K562 (cell line): ENCODE results near the gene SNRPB. TPM values are rescaled to one million over a fixed set of nuclear protein-coding genes. Genes with fewer than 3 reads are reported as not detected.

ENCODE experiments used
- ATAC-seq: fragments of 200-7000 bp; cut with Tn5 transposase; 3 replicates; pipeline ENCODE4 v1.9.1; 2020; ENCODE audit warnings: moderate library complexity
- BruUV-seq: library from RNA; stranded (reverse); fragments of 400-500 nt; replicated peaks from 2 replicates; lab custom pipeline; 2021; lab: Mats Ljungman, UMichigan
- CTCF ChIA-PET: fragments of 300-600 bp; formaldehyde crosslinking; extraction: SDS; loops from one replicate; lab custom pipeline; 2021; ENCODE audit warnings: low intra/inter-chr PET ratio; lab: Yijun Ruan, JAX
- POLR2A ChIA-PET: fragments of 300-600, 350-650 bp; sonication (Branson Sonifier 250); formaldehyde crosslinking; extraction: SDS; loops from one replicate; lab custom pipeline; 2021; ENCODE audit warnings: antibody characterized with exemption, inconsistent platforms; lab: Yijun Ruan, JAX
- DNase-seq, 4 experiments: peaks; one replicate each; pipeline versions ENCODE4 v3.0.0 to v3.0.0-alpha.2; 2011 to 2018; ENCODE audit warnings: low spot score in 3 of 4, mixed read lengths in 3 of 4; ENCODE audit errors: extremely low read depth in 1 of 4
- FAIRE-seq: peaks from 2 replicates; lab custom pipeline; 2011; peaks lifted over from hg19 to GRCh38; lab: Jason Lieb, UNC
- H2AFZ ChIP-seq: 2 replicates; pipeline ENCODE4 v1.6.0; 2011; ENCODE audit warnings: low read depth, low read length, control low read depth, inconsistent platforms
- H3K27ac ChIP-seq: fragments of 200-600 bp; 3 replicates; pipeline ENCODE4 v1.8.0; 2011; ENCODE audit warnings: low read depth, mild to moderate bottlenecking, control low read depth, inconsistent platforms, low read length, moderate library complexity, mixed read lengths; ENCODE audit errors: extremely low read depth
- H3K27me3 ChIP-seq, 2 experiments: fragments of 300-600 bp in 1 of 2; 2 replicates in 1 of 2; 3 replicates in 1 of 2; pipeline versions ENCODE4 v1.6.0 to v1.8.0; 2011; ENCODE audit warnings: inconsistent platforms in 2 of 2, low read length in 2 of 2, mild to moderate bottlenecking in 1 of 2, mixed read lengths in 1 of 2, moderate library complexity in 1 of 2; ENCODE audit not compliant: control insufficient read depth in 2 of 2, insufficient read depth in 2 of 2
- H3K36me3 ChIP-seq: fragments of 300-600 bp; 3 replicates; pipeline ENCODE4 v1.8.0; 2011; ENCODE audit warnings: mild to moderate bottlenecking, low read length, inconsistent platforms; ENCODE audit not compliant: control insufficient read depth, insufficient read depth
- H3K4me1 ChIP-seq, 2 experiments: fragments of 200-600 bp in 1 of 2; replicated peaks in 1 of 2; 2 replicates in 1 of 2; 3 replicates in 1 of 2; pipeline versions ENCODE4 v1.5.1 to v1.8.0; 2011; ENCODE audit warnings: inconsistent platforms in 2 of 2, low read length in 2 of 2, mild to moderate bottlenecking in 1 of 2, mixed read lengths in 1 of 2, moderate library complexity in 1 of 2; ENCODE audit not compliant: control insufficient read depth in 2 of 2, insufficient read depth in 2 of 2
- H3K4me2 ChIP-seq: 2 replicates; pipeline ENCODE4 v1.6.1; 2011; ENCODE audit warnings: low read length, control low read depth, inconsistent platforms, mixed read lengths; ENCODE audit not compliant: insufficient read depth
- H3K4me3 ChIP-seq: fragments of 200-600 bp; sonication (generic), shearing (Covaris generic); 2 replicates; pipeline ENCODE4 v1.5.1; 2016; ENCODE audit warnings: control low read depth, inconsistent platforms
- H3K79me2 ChIP-seq: fragments of 200-600 bp; 3 replicates; pipeline ENCODE4 v1.8.0; 2011; ENCODE audit warnings: low read length, inconsistent platforms; ENCODE audit not compliant: control insufficient read depth, insufficient read depth
- H3K9ac ChIP-seq, 2 experiments: 2 replicates each; pipeline versions ENCODE4 v1.6.0 to v1.6.1; 2011; ENCODE audit warnings: low read depth in 2 of 2, low read length in 2 of 2, control low read depth in 1 of 2, inconsistent platforms in 1 of 2, mild to moderate bottlenecking in 1 of 2, mixed read lengths in 1 of 2; ENCODE audit not compliant: insufficient read depth in 1 of 2
- H3K9me1 ChIP-seq: one replicate; pipeline ENCODE4 v1.6.0; 2011; ENCODE audit warnings: inconsistent platforms, mild to moderate bottlenecking, low read length, moderate library complexity; ENCODE audit not compliant: control insufficient read depth, insufficient read depth
- H3K9me3 ChIP-seq: replicated peaks from 2 replicates; pipeline ENCODE4 v1.5.1; 2011; ENCODE audit warnings: low read depth, low read length, inconsistent platforms; ENCODE audit not compliant: control insufficient read depth, insufficient read depth
- H4K20me1 ChIP-seq: replicated peaks from 2 replicates; pipeline ENCODE4 v1.6.1; 2011; ENCODE audit warnings: low read length, inconsistent platforms, mixed read lengths; ENCODE audit not compliant: control insufficient read depth, insufficient read depth
- GTF2E2 ChIP-seq: fragments of 200-800 bp; sonication (Bioruptor generic); IDR thresholded peaks from 2 replicates; pipeline ENCODE4 v1.6.1; 2016; ENCODE audit warnings: missing genetic modification characterization, missing compliant biosample characterization
- NR1H2 ChIP-seq: sonication (generic); formaldehyde crosslinking; IDR thresholded peaks from 2 replicates; pipeline ENCODE4 v1.4.0; 2020; ENCODE audit warnings: mild to moderate bottlenecking, missing genetic modification reagents
- POLR2AphosphoS2 ChIP-seq: IDR thresholded peaks from 2 replicates; pipeline ENCODE4 v1.6.1; 2012; ENCODE audit warnings: low read length, improper control_type of control experiment
- TCF7 ChIP-seq: sonication (generic); IDR thresholded peaks from 2 replicates; pipeline ENCODE4 v1.6.1; 2016; ENCODE audit warnings: antibody characterized with exemption, borderline replicate concordance
- ZBTB7A ChIP-seq: IDR thresholded peaks from 2 replicates; pipeline ENCODE4 v1.6.1; 2011; ENCODE audit warnings: low read depth, mild to moderate bottlenecking, low read length, moderate library complexity, borderline replicate concordance; ENCODE audit not compliant: control insufficient read depth
- ZNF134 ChIP-seq: fragments of 250-450 bp; sonication (Bioruptor Pico); conservative IDR thresholded peaks from 2 replicates; pipeline ENCODE4 v1.4.0; 2020
- ZNF449 ChIP-seq: fragments of 250-450 bp; sonication (Bioruptor Pico); IDR thresholded peaks from 2 replicates; pipeline ENCODE4 v1.8.0; 2022; ENCODE audit warnings: moderate library complexity, mild to moderate bottlenecking, inconsistent platforms
- WGBS: fragments of 100-300 bp; shearing (Covaris generic); methylation state at CpG from one replicate; pipeline ENCODE4 v1.1.6; 2016; ENCODE audit warnings: low coverage, mixed read lengths; ENCODE audit not compliant: insufficient coverage; ENCODE audit errors: missing lambda C conversion rate; 5-methylcytosine and 5-hydroxymethylcytosine counted together
- in situ Hi-C: fragments of 300-500 bp; cut with MboI; formaldehyde crosslinking; loops from 4 replicates; pipeline ENCODE4 v1.15.0; 2018; ENCODE audit warnings: inconsistent platforms, mixed read lengths
- intact Hi-C: fragments of 100-400 bp; cut with micrococcal nuclease; formaldehyde crosslinking; loops from 2 replicates; pipeline ENCODE4 v1.14.2; 2022
- polyA plus RNA-seq, 8 experiments: library from polyadenylated mRNA; depleted of rRNA in 4 of 8; stranded (reverse) in 5 of 8; unstranded in 3 of 8; fragments of >200 nt; fragmentation: Nextera tagmentation in 2 of 8; fragmentation: Illumina TruSeq in 1 of 8; extraction: Ambion mirVana in 2 of 8; extraction: Trizol in 1 of 8; gene quantifications; 2 replicates each; pipeline versions ENCODE4 v1.2.1 to v1.2.3, GENCODE V29; 2011 to 2014; ENCODE audit warnings: inconsistent platforms in 1 of 8, missing spikeins in 1 of 8
- total RNA-seq, 7 experiments: library from RNA; depleted of rRNA in 6 of 7; stranded (reverse); fragments of >200 nt in 6 of 7; fragmentation: Illumina TruSeq in 2 of 7; extraction: Trizol in 2 of 7; gene quantifications; 2 replicates each; pipeline versions ENCODE4 v1.2.1 to v1.2.3, GENCODE V29; 2011 to 2021; ENCODE audit warnings: low replicate concordance in 1 of 7

SNRPB gene
- total and polyA plus RNA-seq, 9 of the 15 experiments (the other 6 are each of a cell fraction or from before 2014, with no cell fraction given), result 13.1 to 615 (median 266) TPM

GRCh38 chr20:2420510-2420909, 50.1 kb downstream of the SNRPB start:
- Histone ChIP-seq H3K4me1 (no peaks in the 10 kb centered on the region; a peak in 1 of 5 replicates), H2AFZ (no peak overlapping the region), H3K79me2 (no peaks in the 10 kb centered on the region), H3K27ac (no peak overlapping the region), H3K9me3 (no peaks in the 10 kb centered on the region), H4K20me1 (no peaks in the 10 kb centered on the region; the same call in 1 of the 2 replicates), H3K36me3 (no peaks in the 10 kb centered on the region), H3K9ac (no peak overlapping the region), H3K4me3 (no peak overlapping the region), H3K9me1 (no peaks in the 10 kb centered on the region), H3K27me3 (peaks cover 0 to 19% of the 10 kb centered on the region in 2 experiments; a peak in 4 of 5 replicates), H3K4me2 (no peak overlapping the region)
- no peak for ATAC-seq
- DNase-seq, result no peak
- intact Hi-C loops (no loop called here), in situ Hi-C loops (no loop called here)
- TF ChIP-seq ZBTB7A (no peak), GTF2E2 (no peak), NR1H2 (CRISPR knock-in tag) (no peak), POLR2AphosphoS2 (no peak), ZNF134 (CRISPR knock-in tag) (no peak), TCF7 (no peak), ZNF449 (CRISPR knock-in tag) (no peak)
- no peak for FAIRE-seq
- no TSS peak for BruUV-seq
- POLR2A ChIA-PET, result no interaction called here
- WGBS, result 0% methylated on average over 1 of the region's 1 CpG
- CTCF ChIA-PET, result no interaction called here
